ENCODE results near the gene ZNF467.

DNA sequence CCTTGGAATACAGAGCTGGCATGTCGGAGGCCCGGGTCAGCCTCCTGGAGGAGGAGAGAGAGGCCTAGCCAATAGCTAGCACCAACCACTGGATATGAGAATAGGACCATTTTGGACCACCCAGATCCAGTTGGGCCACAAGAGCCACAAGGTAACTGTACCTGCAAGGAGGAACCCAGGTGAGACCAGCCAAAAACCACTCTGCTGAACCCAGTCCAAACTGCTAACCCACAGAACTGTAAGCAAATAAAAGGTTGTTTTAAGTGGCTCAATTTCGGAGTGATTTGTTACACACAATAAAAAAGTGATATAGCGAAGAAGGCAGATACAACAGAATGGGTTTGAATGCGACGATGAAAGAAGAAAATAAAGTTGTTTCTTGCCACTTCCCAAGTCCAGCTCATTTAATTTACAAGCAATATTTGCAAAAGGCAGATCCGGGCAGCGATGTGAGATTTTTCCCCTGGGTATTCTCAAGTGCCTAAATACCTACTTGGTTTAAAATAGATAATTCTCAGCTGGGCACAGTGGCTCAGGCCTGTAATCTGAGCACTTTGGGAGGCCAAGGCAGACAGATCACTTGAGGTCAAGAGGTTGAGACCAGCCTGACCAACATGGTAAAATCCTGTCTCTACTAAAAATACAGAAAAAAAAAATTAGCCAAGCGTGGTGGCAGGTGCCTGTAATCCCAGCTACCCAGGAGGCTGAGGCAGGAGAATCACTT is 23.1 kb downstream of the ZNF467 start:
- TF ChIP-seq, protein P1, sequence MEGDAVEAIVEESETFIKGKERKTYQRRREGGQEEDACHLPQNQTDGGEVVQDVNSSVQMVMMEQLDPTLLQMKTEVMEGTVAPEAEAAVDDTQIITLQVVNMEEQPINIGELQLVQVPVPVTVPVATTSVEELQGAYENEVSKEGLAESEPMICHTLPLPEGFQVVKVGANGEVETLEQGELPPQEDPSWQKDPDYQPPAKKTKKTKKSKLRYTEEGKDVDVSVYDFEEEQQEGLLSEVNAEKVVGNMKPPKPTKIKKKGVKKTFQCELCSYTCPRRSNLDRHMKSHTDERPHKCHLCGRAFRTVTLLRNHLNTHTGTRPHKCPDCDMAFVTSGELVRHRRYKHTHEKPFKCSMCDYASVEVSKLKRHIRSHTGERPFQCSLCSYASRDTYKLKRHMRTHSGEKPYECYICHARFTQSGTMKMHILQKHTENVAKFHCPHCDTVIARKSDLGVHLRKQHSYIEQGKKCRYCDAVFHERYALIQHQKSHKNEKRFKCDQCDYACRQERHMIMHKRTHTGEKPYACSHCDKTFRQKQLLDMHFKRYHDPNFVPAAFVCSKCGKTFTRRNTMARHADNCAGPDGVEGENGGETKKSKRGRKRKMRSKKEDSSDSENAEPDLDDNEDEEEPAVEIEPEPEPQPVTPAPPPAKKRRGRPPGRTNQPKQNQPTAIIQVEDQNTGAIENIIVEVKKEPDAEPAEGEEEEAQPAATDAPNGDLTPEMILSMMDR (IDR thresholded peaks at IDR 0.05; ENCODE audit: low read depth, low read length) = no peak
- TF ChIP-seq, protein P2, sequence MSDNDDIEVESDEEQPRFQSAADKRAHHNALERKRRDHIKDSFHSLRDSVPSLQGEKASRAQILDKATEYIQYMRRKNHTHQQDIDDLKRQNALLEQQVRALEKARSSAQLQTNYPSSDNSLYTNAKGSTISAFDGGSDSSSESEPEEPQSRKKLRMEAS (IDR thresholded peaks at IDR 0.05; ENCODE audit: low read depth, low read length) = no peak
